ENCODE results near the gene SAFB2. TPM values are rescaled to one million over a fixed set of nuclear protein-coding genes. Genes with fewer than 3 reads are reported as not detected.

The SAFB2 gene
- total RNA-seq, 1 donor from 2014 or later, result 74.2 TPM

- Histone ChIP-seq H3K27me3 (no peaks in the 10 kb centered on the region), H3K27ac (peak overlapping the region; percentile 95), H3K9me3 (no peaks in the 10 kb centered on the region), H3K36me3 (peaks cover 57% of the 10 kb centered on the region), H3K4me3 (peak overlapping the region; percentile 98), H3K4me1 (peaks cover 65% of the 10 kb centered on the region)
- intact Hi-C loops (cut with DNase I), result no loop called here
- DNase-seq (no peak), ATAC-seq (no peak)
- TF ChIP-seq, protein P1, sequence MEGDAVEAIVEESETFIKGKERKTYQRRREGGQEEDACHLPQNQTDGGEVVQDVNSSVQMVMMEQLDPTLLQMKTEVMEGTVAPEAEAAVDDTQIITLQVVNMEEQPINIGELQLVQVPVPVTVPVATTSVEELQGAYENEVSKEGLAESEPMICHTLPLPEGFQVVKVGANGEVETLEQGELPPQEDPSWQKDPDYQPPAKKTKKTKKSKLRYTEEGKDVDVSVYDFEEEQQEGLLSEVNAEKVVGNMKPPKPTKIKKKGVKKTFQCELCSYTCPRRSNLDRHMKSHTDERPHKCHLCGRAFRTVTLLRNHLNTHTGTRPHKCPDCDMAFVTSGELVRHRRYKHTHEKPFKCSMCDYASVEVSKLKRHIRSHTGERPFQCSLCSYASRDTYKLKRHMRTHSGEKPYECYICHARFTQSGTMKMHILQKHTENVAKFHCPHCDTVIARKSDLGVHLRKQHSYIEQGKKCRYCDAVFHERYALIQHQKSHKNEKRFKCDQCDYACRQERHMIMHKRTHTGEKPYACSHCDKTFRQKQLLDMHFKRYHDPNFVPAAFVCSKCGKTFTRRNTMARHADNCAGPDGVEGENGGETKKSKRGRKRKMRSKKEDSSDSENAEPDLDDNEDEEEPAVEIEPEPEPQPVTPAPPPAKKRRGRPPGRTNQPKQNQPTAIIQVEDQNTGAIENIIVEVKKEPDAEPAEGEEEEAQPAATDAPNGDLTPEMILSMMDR (IDR thresholded peaks at IDR 0.05), result no peak
Measured at GRCh38 chr19:5623397-5624017, 931 bp upstream of the SAFB2 start.

GRCh38 chr19:5621945-5622464 lies 571 bp downstream of the SAFB2 start:
- TF ChIP-seq, protein P1 (IDR thresholded peaks at IDR 0.05), result no peak
- intact Hi-C loops (cut with DNase I), result no loop called here

DNA sequence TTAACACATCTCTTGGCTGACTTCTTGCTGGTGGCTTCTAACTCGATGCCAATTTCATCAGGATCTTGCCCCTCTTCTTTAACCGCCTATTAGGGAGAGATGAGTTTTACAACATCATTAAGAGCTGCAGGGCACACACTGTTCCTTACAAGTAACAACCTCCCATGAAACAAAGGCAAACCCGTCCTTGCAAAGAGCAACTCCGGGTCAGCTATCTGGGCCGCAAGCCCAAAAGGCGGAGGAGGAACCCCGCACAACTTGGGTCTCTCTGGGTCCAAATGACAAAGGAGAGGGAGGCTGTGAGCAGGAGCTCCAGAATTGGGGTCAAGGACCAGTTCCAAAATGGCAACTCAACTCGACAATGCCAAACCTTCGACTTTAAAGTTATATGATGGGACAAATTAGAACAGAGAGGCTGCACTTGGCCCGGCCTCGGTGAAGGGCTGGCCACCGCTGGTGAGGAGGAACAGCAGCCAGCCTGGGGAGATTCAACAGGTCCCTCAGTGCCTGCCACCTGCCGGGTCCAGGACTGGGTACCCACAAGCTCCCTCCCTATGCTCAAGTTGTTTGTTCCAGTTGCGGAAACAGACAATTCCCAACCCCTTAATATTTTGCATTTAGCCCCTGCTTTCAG lies 1.1 kb downstream of the SAFB2 start:
- intact Hi-C loops (cut with DNase I), result no loop called here
- Histone ChIP-seq H3K27me3 (no peaks in the 10 kb centered on the region), H3K36me3 (peaks cover 57% of the 10 kb centered on the region), H3K4me3 (peak overlapping the region; percentile 98), H3K4me1 (peaks cover 44% of the 10 kb centered on the region), H3K9me3 (no peaks in the 10 kb centered on the region), H3K27ac (peak overlapping the region; percentile 95)
- no peak for DNase-seq
- no peak for ATAC-seq
- TF ChIP-seq, protein P1 (IDR thresholded peaks at IDR 0.05), result no peak

More at GRCh38 chr19:5621945-5622464, 571 bp downstream of the SAFB2 start:
- Histone ChIP-seq H3K27me3 (no peaks in the 10 kb centered on the region), H3K9me3 (no peaks in the 10 kb centered on the region), H3K36me3 (peaks cover 57% of the 10 kb centered on the region), H3K4me1 (peaks cover 50% of the 10 kb centered on the region), H3K27ac (peak overlapping the region; percentile 95), H3K4me3 (peak overlapping the region; percentile 98)
- DNase-seq, result no peak
- ATAC-seq, result no peak

- peaks cover 64% of the 10 kb centered on the region for H3K36me3 ChIP-seq
- ATAC-seq, result no peak
- TF ChIP-seq, protein P1 (IDR thresholded peaks at IDR 0.05), result no peak
- no peak for DNase-seq
- H3K9me3 ChIP-seq, result no peaks in the 10 kb centered on the region
- intact Hi-C loops (cut with DNase I), result no loop called here
- no peaks in the 10 kb centered on the region for H3K27me3 ChIP-seq
- H3K4me1 ChIP-seq, result peaks cover 29% of the 10 kb centered on the region
- no peak overlapping the region for H3K27ac ChIP-seq
- H3K4me3 ChIP-seq, result no peak overlapping the region
Measured at GRCh38 chr19:5619946-5620345, 2.6 kb downstream of the SAFB2 start.

- no peaks in the 10 kb centered on the region for H3K27me3 ChIP-seq
- intact Hi-C loops (cut with DNase I), result no loop called here
- H3K4me3 ChIP-seq, result no peak overlapping the region
- H3K27ac ChIP-seq, result no peak overlapping the region
- TF ChIP-seq, protein P1 (IDR thresholded peaks at IDR 0.05), result no peak
- ATAC-seq (no peak), DNase-seq (no peak)
- peaks cover 23% of the 10 kb centered on the region for H3K4me1 ChIP-seq
- peaks cover 78% of the 10 kb centered on the region for H3K36me3 ChIP-seq
- no peaks in the 10 kb centered on the region for H3K9me3 ChIP-seq
Measured at GRCh38 chr19:5618591-5618990, 4.0 kb downstream of the SAFB2 start.
